Ishikawa (cell line): ENCODE data around the gene POLD4.

Source experiments
- CREB1 ChIP-seq: IDR thresholded peaks from 2 replicates; pipeline ENCODE4 v1.6.1; 2012; ENCODE audit warnings: low read depth
- EP300 ChIP-seq: IDR thresholded peaks from 2 replicates; pipeline ENCODE4 v1.6.1; 2012; ENCODE audit warnings: borderline replicate concordance
- NFIC ChIP-seq: IDR thresholded peaks from 2 replicates; pipeline ENCODE4 v1.6.1; 2012
- TAF1 ChIP-seq: IDR thresholded peaks from 2 replicates; pipeline ENCODE4 v1.6.1; 2012; ENCODE audit warnings: low read depth, mild to moderate bottlenecking
- TCF12 ChIP-seq: IDR thresholded peaks from 2 replicates; pipeline ENCODE4 v1.6.1; 2012; ENCODE audit warnings: low read depth
- USF1 ChIP-seq: IDR thresholded peaks from 2 replicates; pipeline ENCODE4 v1.6.1; 2012
- YY1 ChIP-seq: IDR thresholded peaks from 2 replicates; pipeline ENCODE4 v1.6.1; 2012; ENCODE audit warnings: low read depth
- TF ChIP-seq, protein P1 (sequence below): IDR thresholded peaks from 2 replicates; pipeline ENCODE4 v1.6.1; 2012

GRCh38 chr11:67400251-67400941, 47.0 kb upstream of the POLD4 start:
- TF ChIP-seq NFIC (no peak), TAF1 (no peak), EP300 (no peak), TCF12 (no peak), YY1 (no peak), CREB1 (no peak), USF1 (no peak)
- TF ChIP-seq, protein P1, sequence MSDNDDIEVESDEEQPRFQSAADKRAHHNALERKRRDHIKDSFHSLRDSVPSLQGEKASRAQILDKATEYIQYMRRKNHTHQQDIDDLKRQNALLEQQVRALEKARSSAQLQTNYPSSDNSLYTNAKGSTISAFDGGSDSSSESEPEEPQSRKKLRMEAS: no peak
